ENCODE results near the gene PLA2G4B.

Gene PLA2G4B

DNA sequence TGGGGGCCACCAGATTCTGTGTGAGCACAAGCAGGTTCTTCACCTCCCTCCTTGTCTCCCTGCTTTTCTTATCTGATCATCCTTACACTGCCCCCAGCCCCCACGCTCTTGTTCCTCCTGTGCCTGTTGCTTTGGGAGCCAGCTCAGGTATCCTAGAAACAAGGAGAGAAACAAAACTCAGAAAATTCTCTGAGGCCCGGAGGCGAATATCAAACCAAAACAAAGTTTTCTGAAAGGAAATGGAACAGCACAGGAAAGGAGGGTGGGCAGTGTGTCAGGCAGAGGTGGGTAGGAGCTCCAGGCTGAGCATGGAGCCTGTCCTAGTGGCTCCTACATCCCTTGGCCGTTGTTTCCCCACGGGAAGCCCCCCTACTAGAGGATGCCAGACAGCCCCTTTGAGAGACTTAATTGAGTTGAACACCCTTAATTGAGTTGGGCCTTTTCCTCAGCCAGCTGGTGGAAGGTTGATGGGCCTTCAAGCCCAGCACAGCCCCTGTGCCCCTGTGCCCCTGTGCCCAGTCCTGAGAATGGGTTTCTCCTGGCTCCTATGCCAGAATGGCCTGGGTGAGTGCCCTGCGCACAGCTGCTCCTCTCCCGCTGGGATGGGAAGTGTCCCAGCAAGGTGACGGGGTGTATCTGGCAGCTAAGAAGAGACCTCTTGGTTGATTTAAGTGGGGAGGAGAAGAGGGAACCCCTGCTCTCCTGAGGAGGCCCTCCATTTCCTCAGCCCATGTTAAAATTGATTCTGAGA, 33.6 kb upstream of the PLA2G4B start:
- no peak for TF ChIP-seq CTCF (IDR thresholded peaks at IDR 0.05; ENCODE audit: low read depth, low read length)
- Histone ChIP-seq H3K36me3 (no peaks in the 10 kb centered on the region), H3K4me3 (ENCODE audit: low read depth, low read length) (no peak overlapping the region), H3K27ac (no peak overlapping the region), H3K27me3 (ENCODE audit: insufficient read depth, low read depth, severe bottlenecking) (no peaks in the 10 kb centered on the region), H3K9me3 (ENCODE audit: severe bottlenecking) (no peaks in the 10 kb centered on the region)
- DNase-seq: no peak

GRCh38 chr15:41805711-41806110, 32.9 kb upstream of the PLA2G4B start:
- no peak overlapping the region for H3K4me3 ChIP-seq (ENCODE audit: low read depth, low read length)
- no peaks in the 10 kb centered on the region for H3K36me3 ChIP-seq
- no peak for DNase-seq
- H3K27ac ChIP-seq: no peak overlapping the region
- H3K27me3 ChIP-seq (ENCODE audit: insufficient read depth, low read depth, severe bottlenecking): no peaks in the 10 kb centered on the region
- H3K9me3 ChIP-seq (ENCODE audit: severe bottlenecking): no peaks in the 10 kb centered on the region
- no peak for TF ChIP-seq CTCF (IDR thresholded peaks at IDR 0.05; ENCODE audit: low read depth, low read length)

GRCh38 chr15:41806291-41807181, 32.1 kb upstream of the PLA2G4B start:
- Histone ChIP-seq H3K27ac (no peak overlapping the region), H3K4me3 (ENCODE audit: low read depth, low read length) (no peak overlapping the region), H3K27me3 (ENCODE audit: insufficient read depth, low read depth, severe bottlenecking) (no peaks in the 10 kb centered on the region), H3K9me3 (ENCODE audit: severe bottlenecking) (no peaks in the 10 kb centered on the region), H3K36me3 (no peaks in the 10 kb centered on the region)
- peak; percentile 66 for TF ChIP-seq CTCF (IDR thresholded peaks at IDR 0.05; ENCODE audit: low read depth, low read length)
- DNase-seq: peak; percentile 49

DNA sequence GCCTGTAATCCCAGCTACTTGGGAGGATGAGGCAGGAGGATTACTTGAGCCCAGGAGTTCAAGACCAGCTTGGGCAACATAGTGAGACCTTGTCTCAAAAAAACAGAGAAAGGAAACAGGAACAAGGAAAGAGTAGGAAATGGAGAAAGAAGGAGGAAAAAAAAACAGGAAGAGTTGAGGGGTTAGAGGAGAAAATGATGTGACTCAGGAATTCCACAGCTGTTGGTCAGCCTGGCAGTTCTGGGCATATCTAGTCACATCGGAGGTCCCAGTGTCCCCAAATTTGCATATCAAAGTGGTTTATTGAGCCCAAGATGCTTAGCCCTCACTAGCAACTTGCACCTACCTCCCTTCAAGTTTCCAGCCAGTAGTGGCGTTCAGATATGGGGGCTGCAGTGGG, 29.5 kb upstream of the PLA2G4B start:
- no peak for DNase-seq
- TF ChIP-seq CTCF (IDR thresholded peaks at IDR 0.05; ENCODE audit: low read depth, low read length): no peak
- no peaks in the 10 kb centered on the region for H3K27me3 ChIP-seq (ENCODE audit: insufficient read depth, low read depth, severe bottlenecking)
- no peaks in the 10 kb centered on the region for H3K9me3 ChIP-seq (ENCODE audit: severe bottlenecking)
- no peaks in the 10 kb centered on the region for H3K36me3 ChIP-seq
- no peak overlapping the region for H3K27ac ChIP-seq
- H3K4me3 ChIP-seq (ENCODE audit: low read depth, low read length): no peak overlapping the region

DNA sequence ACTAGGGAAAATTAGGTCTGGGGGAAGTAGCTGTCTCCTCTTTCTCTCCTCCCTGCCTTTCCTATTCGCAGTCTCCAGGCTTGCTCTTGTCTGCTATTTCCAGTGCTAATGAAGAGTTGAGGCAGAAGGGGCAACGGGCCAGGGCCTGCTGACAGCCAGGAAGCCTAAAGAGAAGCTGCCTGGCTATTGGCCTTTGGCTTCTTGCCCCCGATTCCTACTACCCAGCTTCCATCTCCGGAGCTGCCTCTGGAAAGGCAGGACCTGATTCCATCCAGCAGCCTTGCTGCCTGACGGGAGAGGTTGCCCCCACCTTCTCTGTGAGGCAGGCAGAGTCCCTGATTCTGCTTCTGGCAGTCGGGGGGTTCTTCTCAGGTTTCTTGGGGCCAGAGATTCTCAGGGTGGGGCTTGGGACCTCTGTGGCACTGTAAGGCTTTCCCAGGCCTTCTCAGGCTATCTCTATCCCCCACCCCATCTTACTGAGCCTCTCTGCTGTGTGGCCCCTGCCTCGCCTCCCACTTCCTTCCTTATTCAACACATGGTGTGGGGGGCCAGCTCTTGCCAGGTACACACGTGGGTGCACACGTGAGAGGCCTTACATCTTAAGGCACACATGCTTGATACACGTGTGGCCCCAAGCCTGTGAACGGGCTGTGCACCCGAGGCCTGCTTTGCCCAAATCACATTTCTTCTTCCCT, 29.0 kb upstream of the PLA2G4B start:
- no peak overlapping the region for H3K27ac ChIP-seq
- no peaks in the 10 kb centered on the region for H3K9me3 ChIP-seq (ENCODE audit: severe bottlenecking)
- TF ChIP-seq CTCF (IDR thresholded peaks at IDR 0.05; ENCODE audit: low read depth, low read length): no peak
- H3K4me3 ChIP-seq (ENCODE audit: low read depth, low read length): no peak overlapping the region
- no peak for DNase-seq
- no peaks in the 10 kb centered on the region for H3K36me3 ChIP-seq
- H3K27me3 ChIP-seq (ENCODE audit: insufficient read depth, low read depth, severe bottlenecking): no peaks in the 10 kb centered on the region
